SU-DHL-6 (cell line): ENCODE measurements around the gene TMC6.

Experiments
- H2AFZ ChIP-seq: fragments of 200-600 bp; sonication (generic); 2 replicates; pipeline ENCODE4 v1.6.1; 2014; ENCODE audit warnings: low read depth, mild to moderate bottlenecking, moderate library complexity, mixed read lengths, antibody characterized with exemption, low read length; ENCODE audit not compliant: severe bottlenecking
- H3F3A ChIP-seq: fragments of 200-600 bp; shearing (Covaris generic); 2 replicates; pipeline ENCODE4 v1.6.0; 2016; ENCODE audit warnings: antibody characterized with exemption, mild to moderate bottlenecking; ENCODE audit not compliant: insufficient read depth
- H3K27ac ChIP-seq: fragments of 200-600 bp; sonication (generic); 2 replicates; pipeline ENCODE4 v1.5.1; 2016; ENCODE audit warnings: low read depth, mild to moderate bottlenecking, low read length, moderate library complexity, mixed read lengths
- H3K27me3 ChIP-seq: fragments of 200-600 bp; sonication (generic), shearing (Covaris generic); 2 replicates; pipeline ENCODE4 v1.6.0; 2014; ENCODE audit warnings: mild to moderate bottlenecking, low read length
- H3K36me3 ChIP-seq: fragments of 200-600 bp; sonication (generic); 2 replicates; pipeline ENCODE4 v1.6.1; 2014; ENCODE audit warnings: mild to moderate bottlenecking, low read length, mixed read lengths
- H3K4me2 ChIP-seq: fragments of 300-600, 200-600 bp; shearing (Covaris generic), sonication (generic); 2 replicates; pipeline ENCODE4 v1.6.0; 2014; ENCODE audit warnings: low read length, low read depth, mild to moderate bottlenecking; ENCODE audit not compliant: poor library complexity, severe bottlenecking
- H3K4me3 ChIP-seq: fragments of 200-600 bp; sonication (generic); 2 replicates; pipeline ENCODE4 v1.5.1; 2014; ENCODE audit warnings: antibody characterized with exemption, low read length, mild to moderate bottlenecking, mixed read lengths; ENCODE audit not compliant: insufficient read depth, poor library complexity, severe bottlenecking
- H3K79me2 ChIP-seq: fragments of 200-600 bp; sonication (generic); 2 replicates; pipeline ENCODE4 v1.6.1; 2014; ENCODE audit warnings: mild to moderate bottlenecking, low read length, moderate library complexity; ENCODE audit not compliant: insufficient read depth
- H3K9ac ChIP-seq: fragments of 200-600 bp; sonication (generic); 2 replicates; pipeline ENCODE4 v1.7.0; 2014; ENCODE audit warnings: mild to moderate bottlenecking, low read length
- H3K9me2 ChIP-seq: fragments of 200-600 bp; sonication (generic); replicated peaks from 2 replicates; pipeline ENCODE4 v1.6.1; 2014; ENCODE audit warnings: low read length; ENCODE audit not compliant: insufficient read depth
- H3K9me3 ChIP-seq: fragments of 200-600 bp; sonication (generic); 2 replicates; pipeline ENCODE4 v1.6.1; 2014; ENCODE audit warnings: low read length, mixed read lengths; ENCODE audit not compliant: insufficient read depth
- H4K20me1 ChIP-seq: fragments of 200-600 bp; sonication (generic); 2 replicates; pipeline ENCODE4 v1.6.1; 2014; ENCODE audit warnings: low read depth, mild to moderate bottlenecking, antibody characterized with exemption, low read length, moderate library complexity, mixed read lengths
- EZH2phosphoT487 ChIP-seq: fragments of 200-600 bp; sonication (generic), shearing (Covaris generic); conservative IDR thresholded peaks from 2 replicates; pipeline ENCODE4 v1.6.1; 2018; ENCODE audit warnings: mild to moderate bottlenecking, antibody characterized with exemption, low read length, moderate library complexity, mixed read lengths
- TF ChIP-seq, protein P1 (sequence below): fragments of 200-600 bp; sonication (generic); IDR thresholded peaks from one replicate; pipeline ENCODE4 v1.5.1; 2017; ENCODE audit warnings: antibody characterized with exemption, mild to moderate bottlenecking, low read length, moderate library complexity; ENCODE audit not compliant: insufficient read depth, poor library complexity, severe bottlenecking

The TMC6 gene

DNA sequence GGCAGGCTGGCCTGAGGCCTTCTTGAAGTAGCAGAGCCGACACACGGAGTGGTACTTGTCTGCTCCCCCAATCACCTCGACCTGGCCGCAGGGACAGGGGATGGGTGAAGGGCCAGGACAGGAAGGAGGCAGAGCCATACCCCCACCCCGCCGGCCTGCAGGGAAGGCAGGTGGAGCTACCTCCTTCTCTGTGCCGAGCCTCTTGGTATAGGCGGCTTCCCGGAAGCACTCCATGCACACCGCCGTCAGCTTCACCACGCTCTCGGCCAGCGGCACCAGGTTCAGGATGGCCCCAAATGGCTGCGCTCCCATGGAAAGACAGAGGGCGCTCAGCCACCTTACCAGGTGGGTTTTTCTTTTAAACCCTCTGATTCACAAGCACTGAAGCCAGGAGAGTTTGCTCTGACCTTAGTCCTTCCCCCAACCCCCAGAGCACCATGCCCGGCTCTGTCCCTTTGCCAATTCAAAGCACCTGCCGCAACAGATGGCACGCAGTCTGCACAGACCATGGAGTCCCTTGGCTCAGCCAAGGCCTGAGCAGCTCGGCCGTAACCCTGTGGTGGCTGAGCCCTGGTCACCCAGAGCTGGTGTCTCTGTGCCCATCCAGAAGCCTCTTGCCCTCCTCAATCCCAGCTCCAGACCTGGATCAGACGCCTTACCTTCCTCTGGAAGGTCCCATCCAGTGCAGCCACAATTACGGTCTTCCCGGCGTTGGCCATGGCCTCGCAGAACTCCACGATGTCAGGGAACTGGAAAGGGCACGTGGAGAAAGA lies 46.5 kb upstream of the TMC6 start:
- no peak overlapping the region for H2AFZ ChIP-seq
- no peak overlapping the region for H3K4me3 ChIP-seq
- H3K27me3 ChIP-seq: no peaks in the 10 kb centered on the region
- peaks cover 46% of the 10 kb centered on the region for H3F3A ChIP-seq
- TF ChIP-seq EZH2phosphoT487: no peak
- TF ChIP-seq, protein P1, sequence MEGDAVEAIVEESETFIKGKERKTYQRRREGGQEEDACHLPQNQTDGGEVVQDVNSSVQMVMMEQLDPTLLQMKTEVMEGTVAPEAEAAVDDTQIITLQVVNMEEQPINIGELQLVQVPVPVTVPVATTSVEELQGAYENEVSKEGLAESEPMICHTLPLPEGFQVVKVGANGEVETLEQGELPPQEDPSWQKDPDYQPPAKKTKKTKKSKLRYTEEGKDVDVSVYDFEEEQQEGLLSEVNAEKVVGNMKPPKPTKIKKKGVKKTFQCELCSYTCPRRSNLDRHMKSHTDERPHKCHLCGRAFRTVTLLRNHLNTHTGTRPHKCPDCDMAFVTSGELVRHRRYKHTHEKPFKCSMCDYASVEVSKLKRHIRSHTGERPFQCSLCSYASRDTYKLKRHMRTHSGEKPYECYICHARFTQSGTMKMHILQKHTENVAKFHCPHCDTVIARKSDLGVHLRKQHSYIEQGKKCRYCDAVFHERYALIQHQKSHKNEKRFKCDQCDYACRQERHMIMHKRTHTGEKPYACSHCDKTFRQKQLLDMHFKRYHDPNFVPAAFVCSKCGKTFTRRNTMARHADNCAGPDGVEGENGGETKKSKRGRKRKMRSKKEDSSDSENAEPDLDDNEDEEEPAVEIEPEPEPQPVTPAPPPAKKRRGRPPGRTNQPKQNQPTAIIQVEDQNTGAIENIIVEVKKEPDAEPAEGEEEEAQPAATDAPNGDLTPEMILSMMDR: peak; percentile 16
- no peak overlapping the region for H3K9ac ChIP-seq
- H3K27ac ChIP-seq: peak overlapping the region; percentile 47
- peaks cover 12% of the 10 kb centered on the region for H3K79me2 ChIP-seq
- no peaks in the 10 kb centered on the region for H3K9me3 ChIP-seq
- peaks cover under 1% of the 10 kb centered on the region; the same call in 1 of the 2 replicates for H3K36me3 ChIP-seq
- no peaks in the 10 kb centered on the region; the same call in 1 of the 2 replicates for H4K20me1 ChIP-seq
- H3K4me2 ChIP-seq: no peak overlapping the region
- H3K9me2 ChIP-seq: no peaks in the 10 kb centered on the region

DNA sequence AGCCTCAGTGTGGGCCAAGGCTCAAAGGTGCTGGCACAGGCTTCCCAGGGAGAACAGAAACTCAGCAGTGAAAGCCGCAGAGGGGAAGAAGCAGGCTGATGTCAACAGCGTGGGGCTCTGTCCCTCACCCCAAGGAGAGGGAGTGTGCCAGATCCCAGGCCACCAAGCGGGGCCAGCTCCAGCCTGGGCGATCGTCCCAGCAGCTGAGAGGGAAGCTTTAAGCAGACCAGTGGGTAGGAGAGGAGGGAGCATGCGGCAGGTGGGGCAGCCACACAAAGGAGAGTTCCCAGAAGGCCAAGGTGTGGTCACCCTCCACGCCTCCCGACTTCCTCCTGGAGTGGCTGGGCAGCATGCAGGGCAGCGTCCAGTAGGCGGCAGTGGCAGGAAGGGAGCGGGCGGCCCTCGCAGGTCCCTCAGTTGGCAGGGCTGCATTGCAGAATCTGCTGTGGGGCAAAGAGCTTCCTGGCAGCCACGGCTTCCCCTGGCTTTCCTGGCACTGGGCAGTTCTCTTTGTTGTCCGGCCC lies 45.9 kb upstream of the TMC6 start:
- Histone ChIP-seq H2AFZ (no peak overlapping the region), H3K9me2 (no peaks in the 10 kb centered on the region), H4K20me1 (no peaks in the 10 kb centered on the region; the same call in 1 of the 2 replicates), H3K4me2 (no peak overlapping the region), H3F3A (peaks cover 53% of the 10 kb centered on the region), H3K36me3 (no peaks in the 10 kb centered on the region), H3K79me2 (peaks cover 18% of the 10 kb centered on the region), H3K9me3 (no peaks in the 10 kb centered on the region), H3K27ac (peak overlapping the region; percentile 47), H3K27me3 (no peaks in the 10 kb centered on the region), H3K9ac (peak overlapping the region; percentile 8; the same call in 1 of the 2 replicates), H3K4me3 (no peak overlapping the region)
- no peak for TF ChIP-seq EZH2phosphoT487
- TF ChIP-seq, protein P1: no peak

DNA sequence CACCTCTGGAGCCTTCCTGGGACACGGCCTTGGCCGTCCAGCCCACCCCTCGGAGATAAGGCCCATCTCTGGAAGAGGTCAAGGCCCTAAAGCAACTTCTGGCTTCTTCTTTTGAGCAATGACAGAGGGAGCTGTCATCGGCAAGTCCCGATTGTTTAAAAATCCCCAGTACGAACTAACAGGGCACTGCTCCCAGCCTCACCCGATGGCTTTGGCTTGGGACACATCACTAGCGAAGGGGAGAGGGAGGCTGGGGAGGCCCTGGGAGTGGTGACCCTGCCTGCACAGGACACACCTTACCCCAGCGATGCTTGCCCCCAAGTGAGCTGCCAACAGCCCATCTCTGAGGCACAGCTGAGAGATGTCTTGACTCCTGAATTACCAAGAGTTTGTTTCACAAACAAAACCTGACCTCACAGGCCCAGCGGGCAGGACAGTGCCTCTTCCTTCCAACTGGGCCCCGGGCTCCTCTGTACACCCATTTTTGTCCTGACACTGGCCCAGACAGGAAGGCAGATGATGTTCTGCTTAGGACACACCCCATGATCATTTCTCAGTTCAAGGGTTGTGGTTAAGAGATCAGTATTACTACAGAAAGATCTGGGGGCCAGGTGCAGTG lies 44.7 kb upstream of the TMC6 start:
- no peaks in the 10 kb centered on the region for H3K9me2 ChIP-seq
- peaks cover 27% of the 10 kb centered on the region for H3K79me2 ChIP-seq
- H3K9me3 ChIP-seq: no peaks in the 10 kb centered on the region
- no peak overlapping the region for H2AFZ ChIP-seq
- H3K4me3 ChIP-seq: no peak overlapping the region
- no peaks in the 10 kb centered on the region for H3K27me3 ChIP-seq
- H3K4me2 ChIP-seq: no peak overlapping the region
- no peaks in the 10 kb centered on the region; the same call in 1 of the 2 replicates for H4K20me1 ChIP-seq
- peaks cover 56% of the 10 kb centered on the region for H3F3A ChIP-seq
- H3K36me3 ChIP-seq: no peaks in the 10 kb centered on the region
- H3K27ac ChIP-seq: peak overlapping the region; percentile 47
- TF ChIP-seq EZH2phosphoT487: no peak
- TF ChIP-seq, protein P1: no peak
- H3K9ac ChIP-seq: no peak overlapping the region
